ENCODE data around the gene SKOR1. TPM values are rescaled to one million over a fixed set of nuclear protein-coding genes. Genes with fewer than 3 reads are reported as not detected.

SKOR1 gene
- total and polyA plus RNA-seq, 2 of the 13 experiments (the other 11 are each of a cell fraction or from before 2014, with no cell fraction given): 0.09 to 0.11 TPM

- BruUV-seq (replicated peaks): no TSS peak
- ChIA-PET POLR2A (no interaction called here), CTCF (ENCODE audit: low intra/inter-chr PET ratio, low total read pairs) (no interaction called here)
- Histone ChIP-seq H4K20me1 (ENCODE audit: insufficient read depth, low read length) (no peaks in the 10 kb centered on the region), H3K79me2 (ENCODE audit: insufficient read depth, low read length) (no peaks in the 10 kb centered on the region), H3K27me3 (ENCODE audit: control insufficient read depth in 1 of 2, insufficient read depth in 2 of 2, low read length in 2 of 2) (no peaks in the 10 kb centered on the region; a peak in 1 of 5 replicates), H3K4me2 (ENCODE audit: low read depth, low read length) (no peak overlapping the region), H3K4me3 (replicated peaks in 1 of 3; ENCODE audit: insufficient read depth in 1 of 3, low read depth in 2 of 3, low read length in 3 of 3) (no peak overlapping the region), H2AFZ (ENCODE audit: low read length) (no peak overlapping the region), H3K36me3 (replicated peaks in 1 of 2; ENCODE audit: control insufficient read depth in 1 of 2, insufficient read depth in 2 of 2, low read length in 2 of 2) (no peaks in the 10 kb centered on the region), H3K9ac (ENCODE audit: insufficient read depth, low read depth, low read length) (no peak overlapping the region), H3K4me1 (ENCODE audit: insufficient read depth, low read length) (peaks cover 15% of the 10 kb centered on the region), H3K27ac (ENCODE audit: extremely low read length, insufficient read depth, low read length) (no peak overlapping the region), H3K9me3 (ENCODE audit: low read length) (no peaks in the 10 kb centered on the region)
- DNase-seq (ENCODE audit: low spot score) (no peak), FAIRE-seq (no peak), ATAC-seq (no peak)
- TF ChIP-seq ZNF468 (CRISPR knock-in tag; IDR thresholded peaks at IDR 0.05) (no peak), SOX13 (IDR thresholded peaks at IDR 0.05) (no peak), SOX13 (CRISPR knock-in tag; conservative IDR thresholded peaks at IDR 0.05 in 1 of 2, IDR thresholded peaks at IDR 0.05 in 1 of 2) (no peak), PAX8 (CRISPR knock-in tag; IDR thresholded peaks at IDR 0.05; ENCODE audit: borderline replicate concordance) (no peak), ZNF253 (CRISPR knock-in tag; IDR thresholded peaks at IDR 0.05; ENCODE audit: borderline replicate concordance) (no peak)
- 60% methylated on average over 4 of the region's 7 CpGs for WGBS (ENCODE audit: low lambda C conversion rate)
- intact Hi-C loops (cut with micrococcal nuclease; ENCODE audit: unreplicated experiment): no loop called here
- in situ Hi-C loops (cut with HindIII; ENCODE audit: extremely low pct_ligation_motif_present, low pct_unique_long_range_greater_than_20kb): no loop called here
Measured at GRCh38 chr15:67808821-67809220, 16.5 kb upstream of the SKOR1 start.

DNA sequence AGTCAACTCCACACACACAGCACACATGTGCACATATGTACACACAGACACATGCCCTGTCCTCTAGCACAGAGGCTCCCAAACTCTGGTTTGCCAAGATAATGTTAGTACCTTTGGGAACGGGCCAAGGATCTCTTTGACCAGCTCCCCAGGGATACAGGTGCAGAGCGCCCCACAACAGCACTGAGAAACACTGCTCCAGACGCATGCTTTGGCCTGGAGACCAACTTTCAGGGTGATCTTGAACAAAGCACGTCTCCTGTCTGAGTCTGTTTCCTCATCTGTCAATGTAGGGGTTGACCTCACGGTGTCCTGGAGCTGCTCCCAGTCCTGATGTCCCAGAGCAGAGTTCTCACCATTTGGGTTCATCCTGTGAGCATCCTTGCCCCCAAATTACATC lies 15.9 kb upstream of the SKOR1 start:
- Histone ChIP-seq H3K27ac (ENCODE audit: extremely low read length, insufficient read depth, low read length) (no peak overlapping the region), H3K36me3 (replicated peaks in 1 of 2; ENCODE audit: control insufficient read depth in 1 of 2, insufficient read depth in 2 of 2, low read length in 2 of 2) (no peaks in the 10 kb centered on the region), H3K9me3 (ENCODE audit: low read length) (no peaks in the 10 kb centered on the region), H4K20me1 (ENCODE audit: insufficient read depth, low read length) (no peaks in the 10 kb centered on the region), H2AFZ (ENCODE audit: low read length) (no peak overlapping the region), H3K4me3 (replicated peaks in 1 of 3; ENCODE audit: insufficient read depth in 1 of 3, low read depth in 2 of 3, low read length in 3 of 3) (no peak overlapping the region), H3K9ac (ENCODE audit: insufficient read depth, low read depth, low read length) (no peak overlapping the region), H3K79me2 (ENCODE audit: insufficient read depth, low read length) (no peaks in the 10 kb centered on the region), H3K4me2 (ENCODE audit: low read depth, low read length) (no peak overlapping the region), H3K27me3 (ENCODE audit: control insufficient read depth in 1 of 2, insufficient read depth in 2 of 2, low read length in 2 of 2) (no peaks in the 10 kb centered on the region; a peak in 1 of 5 replicates), H3K4me1 (ENCODE audit: insufficient read depth, low read length) (peaks cover 12% of the 10 kb centered on the region)
- FAIRE-seq: no peak
- ChIA-PET CTCF (ENCODE audit: low intra/inter-chr PET ratio, low total read pairs) (no interaction called here), POLR2A (interaction anchor here (0.7 kb wide), 1 partner anchor 750 kb away, joined by 4 read pairs; no protein-coding TSS in a partner anchor)
- intact Hi-C loops (cut with micrococcal nuclease; ENCODE audit: unreplicated experiment) (no loop called here), in situ Hi-C loops (cut with HindIII; ENCODE audit: extremely low pct_ligation_motif_present, low pct_unique_long_range_greater_than_20kb) (no loop called here)
- no peak for DNase-seq (ENCODE audit: low spot score)
- WGBS (ENCODE audit: low lambda C conversion rate): 84% methylated on average over 5 of the region's 5 CpGs
- ATAC-seq: no peak
- no TSS peak for BruUV-seq (replicated peaks)
- no peak for TF ChIP-seq THAP9 (CRISPR knock-in tag; IDR thresholded peaks at IDR 0.05; ENCODE audit: borderline replicate concordance)
- TF ChIP-seq POLR2AphosphoS5 (IDR thresholded peaks at IDR 0.05; ENCODE audit: low read depth, low read length): no peak
- TF ChIP-seq HDAC1 (CRISPR knock-in tag; IDR thresholded peaks at IDR 0.05): no peak
- no peak for TF ChIP-seq ZNF777 (CRISPR knock-in tag; IDR thresholded peaks at IDR 0.05)
- TF ChIP-seq ZBTB1 (CRISPR knock-in tag; IDR thresholded peaks at IDR 0.05; ENCODE audit: borderline replicate concordance): no peak
- TF ChIP-seq, protein P1, sequence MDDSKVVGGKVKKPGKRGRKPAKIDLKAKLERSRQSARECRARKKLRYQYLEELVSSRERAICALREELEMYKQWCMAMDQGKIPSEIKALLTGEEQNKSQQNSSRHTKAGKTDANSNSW (CRISPR knock-in tag; IDR thresholded peaks at IDR 0.05; ENCODE audit: borderline replicate concordance): no peak
- TF ChIP-seq MATR3 (CRISPR knock-in tag; IDR thresholded peaks at IDR 0.05): no peak
- no peak for TF ChIP-seq TBL1XR1 (IDR thresholded peaks at IDR 0.05; ENCODE audit: borderline replicate concordance, low read length, partially characterized antibody)
- no peak for TF ChIP-seq ZNF883 (CRISPR knock-in tag; IDR thresholded peaks at IDR 0.05; ENCODE audit: not compliant biosample characterization)
- no peak for TF ChIP-seq ZNF260 (CRISPR knock-in tag; IDR thresholded peaks at IDR 0.05; ENCODE audit: borderline replicate concordance, low read depth)
- TF ChIP-seq ZNF44 (CRISPR knock-in tag; IDR thresholded peaks at IDR 0.05): no peak
- TF ChIP-seq ZNF253 (CRISPR knock-in tag; IDR thresholded peaks at IDR 0.05; ENCODE audit: borderline replicate concordance): no peak
- no peak for TF ChIP-seq TRIM24 (CRISPR knock-in tag; IDR thresholded peaks at IDR 0.05)
- TF ChIP-seq ZNF235 (CRISPR knock-in tag; IDR thresholded peaks at IDR 0.05; ENCODE audit: borderline replicate concordance): no peak

All from HepG2 (cell line).